ENCODE data around the gene CPZ.

The CPZ gene

GRCh38 chr4:8582941-8583654 lies 9.5 kb upstream of the CPZ start:
- Histone ChIP-seq H3K27ac (ENCODE audit: low read depth, low read length, poor library complexity, severe bottlenecking) (no peak overlapping the region), H3K27me3 (ENCODE audit: insufficient read depth, low read length) (no peaks in the 10 kb centered on the region; the same call in 1 of the 2 replicates), H3K36me3 (ENCODE audit: insufficient read depth, low read length) (no peaks in the 10 kb centered on the region), H3K9me3 (ENCODE audit: low read length) (no peaks in the 10 kb centered on the region), H3K9me2 (ENCODE audit: low read depth, low read length) (no peaks in the 10 kb centered on the region), H3K4me2 (ENCODE audit: low read length) (no peak overlapping the region), H3K4me1 (ENCODE audit: insufficient read depth, low read length, severe bottlenecking) (no peaks in the 10 kb centered on the region), H3K79me2 (ENCODE audit: insufficient read depth, low read length) (no peaks in the 10 kb centered on the region), H3K4me3 (ENCODE audit: low read depth, low read length, poor library complexity, severe bottlenecking) (no peak overlapping the region), H3F3A (ENCODE audit: insufficient read depth, low read length) (no peaks in the 10 kb centered on the region), H2AFZ (ENCODE audit: low read length) (no peak overlapping the region), H3K9ac (ENCODE audit: low read length) (no peak overlapping the region), H4K20me1 (ENCODE audit: insufficient read depth, low read length) (no peaks in the 10 kb centered on the region)
- TF ChIP-seq EZH2 (IDR thresholded peaks at IDR 0.05; ENCODE audit: borderline replicate concordance, low read length) (no peak), CTCF (IDR thresholded peaks at IDR 0.05; ENCODE audit: low read length) (no peak)

DNA sequence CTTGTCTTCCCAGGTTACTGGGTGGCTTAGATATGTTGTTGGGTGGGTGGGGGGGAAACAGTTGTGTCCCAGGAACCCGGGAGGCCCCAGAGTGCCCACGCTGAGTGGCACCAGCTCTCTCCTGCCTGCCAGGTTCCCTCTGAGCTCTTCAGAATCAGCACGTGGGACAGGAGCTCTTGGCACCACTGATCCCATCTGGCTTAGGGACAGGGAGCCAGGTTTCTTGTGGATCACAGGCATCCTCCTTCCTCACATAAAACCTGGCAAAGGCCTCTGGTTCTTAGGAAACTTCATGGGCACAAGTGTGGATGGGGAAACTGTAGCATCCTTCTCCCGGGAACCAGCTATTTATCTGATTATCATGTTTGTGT lies 8.9 kb upstream of the CPZ start:
- H3K9me2 ChIP-seq (ENCODE audit: low read depth, low read length) = no peaks in the 10 kb centered on the region
- no peak overlapping the region for H3K4me2 ChIP-seq (ENCODE audit: low read length)
- no peak overlapping the region for H3K9ac ChIP-seq (ENCODE audit: low read length)
- H2AFZ ChIP-seq (ENCODE audit: low read length) = no peak overlapping the region
- H3F3A ChIP-seq (ENCODE audit: insufficient read depth, low read length) = no peaks in the 10 kb centered on the region
- no peak overlapping the region for H3K27ac ChIP-seq (ENCODE audit: low read depth, low read length, poor library complexity, severe bottlenecking)
- H3K36me3 ChIP-seq (ENCODE audit: insufficient read depth, low read length) = no peaks in the 10 kb centered on the region
- H3K27me3 ChIP-seq (ENCODE audit: insufficient read depth, low read length) = no peaks in the 10 kb centered on the region; the same call in 1 of the 2 replicates
- no peaks in the 10 kb centered on the region for H3K4me1 ChIP-seq (ENCODE audit: insufficient read depth, low read length, severe bottlenecking)
- no peaks in the 10 kb centered on the region for H4K20me1 ChIP-seq (ENCODE audit: insufficient read depth, low read length)
- no peak for TF ChIP-seq CTCF (IDR thresholded peaks at IDR 0.05; ENCODE audit: low read length)
- no peak for TF ChIP-seq EZH2 (IDR thresholded peaks at IDR 0.05; ENCODE audit: borderline replicate concordance, low read length)
- H3K79me2 ChIP-seq (ENCODE audit: insufficient read depth, low read length) = no peaks in the 10 kb centered on the region
- no peak overlapping the region for H3K4me3 ChIP-seq (ENCODE audit: low read depth, low read length, poor library complexity, severe bottlenecking)
- no peaks in the 10 kb centered on the region for H3K9me3 ChIP-seq (ENCODE audit: low read length)

DNA sequence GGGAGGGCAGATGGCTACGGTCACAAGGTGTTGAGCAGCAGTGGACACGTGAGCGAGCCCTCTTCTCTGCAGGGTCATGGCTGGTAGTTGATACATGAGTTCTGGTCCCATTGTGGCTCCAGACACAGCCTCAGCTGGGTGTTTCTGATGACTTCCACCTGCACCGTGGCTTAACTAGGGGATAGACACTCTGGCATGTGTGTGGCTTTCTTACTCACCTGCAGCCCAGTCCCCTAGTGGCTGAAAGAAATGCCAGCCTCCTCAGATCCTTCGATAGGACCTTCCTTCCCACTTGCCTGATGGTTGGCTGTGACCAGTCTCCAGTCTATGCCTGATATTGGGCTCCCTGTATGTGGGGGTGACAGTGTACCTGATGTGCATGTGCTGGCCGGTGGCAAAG lies 7.4 kb upstream of the CPZ start:
- TF ChIP-seq EZH2 (IDR thresholded peaks at IDR 0.05; ENCODE audit: borderline replicate concordance, low read length) (no peak), CTCF (IDR thresholded peaks at IDR 0.05; ENCODE audit: low read length) (no peak)
- Histone ChIP-seq H3K4me2 (ENCODE audit: low read length) (no peak overlapping the region), H4K20me1 (ENCODE audit: insufficient read depth, low read length) (no peaks in the 10 kb centered on the region), H3K9me3 (ENCODE audit: low read length) (no peaks in the 10 kb centered on the region), H3K27me3 (ENCODE audit: insufficient read depth, low read length) (no peaks in the 10 kb centered on the region; the same call in 1 of the 2 replicates), H2AFZ (ENCODE audit: low read length) (no peak overlapping the region), H3K27ac (ENCODE audit: low read depth, low read length, poor library complexity, severe bottlenecking) (no peak overlapping the region), H3K4me1 (ENCODE audit: insufficient read depth, low read length, severe bottlenecking) (no peaks in the 10 kb centered on the region), H3K79me2 (ENCODE audit: insufficient read depth, low read length) (no peaks in the 10 kb centered on the region), H3K9me2 (ENCODE audit: low read depth, low read length) (no peaks in the 10 kb centered on the region), H3K36me3 (ENCODE audit: insufficient read depth, low read length) (no peaks in the 10 kb centered on the region), H3K9ac (ENCODE audit: low read length) (no peak overlapping the region), H3F3A (ENCODE audit: insufficient read depth, low read length) (no peaks in the 10 kb centered on the region), H3K4me3 (ENCODE audit: low read depth, low read length, poor library complexity, severe bottlenecking) (no peak overlapping the region)

All from OCI-LY1 (cell line).